Activated gamma-delta T cell (primary cell): ENCODE results near the gene SULT1C3.

Source experiments
- DNase-seq: peaks from one replicate; lab custom pipeline; 2025; lab: John Stamatoyannopoulos, UW

SULT1C3 gene

DNA sequence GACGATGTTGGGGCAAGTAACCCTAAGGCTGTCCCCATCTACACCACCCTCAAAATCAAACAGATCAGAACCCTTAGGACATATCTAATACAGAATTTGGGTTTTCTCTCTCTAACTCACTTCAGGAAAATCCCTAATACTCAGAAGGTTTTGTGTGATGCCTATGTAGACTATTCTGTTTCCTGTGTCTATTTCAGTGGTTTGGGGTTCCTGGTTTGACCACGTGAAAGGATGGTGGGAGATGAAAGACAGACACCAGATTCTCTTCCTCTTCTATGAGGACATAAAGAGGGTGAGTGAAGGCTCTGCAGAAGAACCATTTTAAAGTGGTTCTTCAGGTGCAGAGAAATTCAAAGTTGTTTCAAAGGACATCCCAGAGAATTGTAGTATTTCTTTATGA lies 65.2 kb downstream of the SULT1C3 start:
- DNase-seq, result no peak

- no peak for DNase-seq
Observed at GRCh38 chr2:108305901-108306300, 66.1 kb downstream of the SULT1C3 start.

GRCh38 chr2:108309903-108310302 lies 70.1 kb downstream of the SULT1C3 start:
- no peak for DNase-seq
